ENCODE measurements around the gene MEOX1. TPM values are rescaled to one million over a fixed set of nuclear protein-coding genes. Genes with fewer than 3 reads are reported as not detected.

MEOX1 gene
- total RNA-seq, 1 donor from 2014 or later, result not detected

- H3K9me3 Mint-ChIP-seq (ENCODE audit: unreplicated experiment), result peaks cover 6% of the 10 kb centered on the region
- no peak for DNase-seq
- TF ChIP-seq CTCF (IDR thresholded peaks at IDR 0.05; ENCODE audit: partially characterized antibody, unreplicated experiment), result no peak
- H3K36me3 Mint-ChIP-seq (ENCODE audit: unreplicated experiment), result no peaks in the 10 kb centered on the region
- peaks cover 2% of the 10 kb centered on the region for H3K27me3 Mint-ChIP-seq (ENCODE audit: unreplicated experiment)
- no peak overlapping the region for H3K4me3 Mint-ChIP-seq (ENCODE audit: unreplicated experiment)
- H3K4me1 Mint-ChIP-seq (ENCODE audit: low read depth, unreplicated experiment), result peaks cover 11% of the 10 kb centered on the region
- no peak overlapping the region for H3K27ac Mint-ChIP-seq (ENCODE audit: unreplicated experiment)
Measured at GRCh38 chr17:43670645-43671030, 8.9 kb upstream of the MEOX1 start.

GRCh38 chr17:43669971-43670644 is 8.4 kb upstream of the MEOX1 start:
- DNase-seq, result no peak
- peaks cover 4% of the 10 kb centered on the region for H3K9me3 Mint-ChIP-seq (ENCODE audit: unreplicated experiment)
- no peak for TF ChIP-seq CTCF (IDR thresholded peaks at IDR 0.05; ENCODE audit: partially characterized antibody, unreplicated experiment)
- no peak overlapping the region for H3K4me3 Mint-ChIP-seq (ENCODE audit: unreplicated experiment)
- peaks cover 11% of the 10 kb centered on the region for H3K4me1 Mint-ChIP-seq (ENCODE audit: low read depth, unreplicated experiment)
- H3K36me3 Mint-ChIP-seq (ENCODE audit: unreplicated experiment), result no peaks in the 10 kb centered on the region
- no peak overlapping the region for H3K27ac Mint-ChIP-seq (ENCODE audit: unreplicated experiment)
- H3K27me3 Mint-ChIP-seq (ENCODE audit: unreplicated experiment), result no peaks in the 10 kb centered on the region

- Mint-ChIP-seq H3K36me3 (ENCODE audit: unreplicated experiment) (no peaks in the 10 kb centered on the region), H3K4me1 (ENCODE audit: low read depth, unreplicated experiment) (peaks cover 9% of the 10 kb centered on the region), H3K4me3 (ENCODE audit: unreplicated experiment) (no peak overlapping the region), H3K27ac (ENCODE audit: unreplicated experiment) (no peak overlapping the region), H3K27me3 (ENCODE audit: unreplicated experiment) (no peaks in the 10 kb centered on the region), H3K9me3 (ENCODE audit: unreplicated experiment) (peaks cover 4% of the 10 kb centered on the region)
- no peak for DNase-seq
- no peak for TF ChIP-seq CTCF (IDR thresholded peaks at IDR 0.05; ENCODE audit: partially characterized antibody, unreplicated experiment)
Measured at GRCh38 chr17:43667947-43668348, 6.2 kb upstream of the MEOX1 start.

GRCh38 chr17:43667506-43667905 is 5.8 kb upstream of the MEOX1 start:
- DNase-seq, result no peak
- H3K27me3 Mint-ChIP-seq (ENCODE audit: unreplicated experiment), result no peaks in the 10 kb centered on the region
- TF ChIP-seq CTCF (IDR thresholded peaks at IDR 0.05; ENCODE audit: partially characterized antibody, unreplicated experiment), result no peak
- no peak overlapping the region for H3K4me3 Mint-ChIP-seq (ENCODE audit: unreplicated experiment)
- peaks cover 9% of the 10 kb centered on the region for H3K4me1 Mint-ChIP-seq (ENCODE audit: low read depth, unreplicated experiment)
- H3K9me3 Mint-ChIP-seq (ENCODE audit: unreplicated experiment), result peaks cover 2% of the 10 kb centered on the region
- H3K27ac Mint-ChIP-seq (ENCODE audit: unreplicated experiment), result no peak overlapping the region
- H3K36me3 Mint-ChIP-seq (ENCODE audit: unreplicated experiment), result no peaks in the 10 kb centered on the region

GRCh38 chr17:43665937-43666236 is 4.2 kb upstream of the MEOX1 start:
- Mint-ChIP-seq H3K4me1 (ENCODE audit: low read depth, unreplicated experiment) (peaks cover 5% of the 10 kb centered on the region), H3K27me3 (ENCODE audit: unreplicated experiment) (no peaks in the 10 kb centered on the region), H3K4me3 (ENCODE audit: unreplicated experiment) (no peak overlapping the region), H3K9me3 (ENCODE audit: unreplicated experiment) (no peaks in the 10 kb centered on the region), H3K36me3 (ENCODE audit: unreplicated experiment) (no peaks in the 10 kb centered on the region), H3K27ac (ENCODE audit: unreplicated experiment) (no peak overlapping the region)
- no peak for TF ChIP-seq CTCF (IDR thresholded peaks at IDR 0.05; ENCODE audit: partially characterized antibody, unreplicated experiment)
- no peak for DNase-seq
